PC-3 (cell line): ENCODE measurements around the gene ZMYND10. TPM values are rescaled to one million over a fixed set of nuclear protein-coding genes. Genes with fewer than 3 reads are reported as not detected.

ENCODE experiments used
- ATAC-seq: fragments of 200-7000 bp; cut with Tn5 transposase; 2 replicates; pipeline ENCODE4 v1.9.1; 2020; ENCODE audit warnings: mild to moderate bottlenecking, moderate library complexity
- BruUV-seq: library from RNA; stranded (reverse); fragments of 400-500 nt; replicated peaks from 2 replicates; lab custom pipeline; 2021; lab: Mats Ljungman, UMichigan
- CTCF ChIA-PET: fragments of 300-600 bp; sonication (Branson Sonifier 250); formaldehyde crosslinking; loops from one replicate; lab custom pipeline; 2022; ENCODE audit warnings: antibody characterized with exemption; lab: Charles Lee
- POLR2A ChIA-PET: fragments of 300-600 bp; sonication (Branson Sonifier 250); formaldehyde crosslinking; loops from one replicate; lab custom pipeline; 2022; ENCODE audit warnings: antibody characterized with exemption; ENCODE audit not compliant: unreplicated experiment; lab: Charles Lee
- DNase-seq: peaks from one replicate; pipeline ENCODE4 v3.0.0-alpha.2; 2015
- H2AFZ ChIP-seq: fragments of 300-600 bp; sonication (generic); 2 replicates; pipeline ENCODE4 v1.6.0; 2016; ENCODE audit warnings: antibody characterized with exemption, low read length
- H3F3A ChIP-seq: fragments of 300-600 bp; sonication (generic); one replicate; pipeline ENCODE4 v1.6.0; 2017; ENCODE audit warnings: antibody characterized with exemption, low read length, control low read depth, mild to moderate bottlenecking; ENCODE audit not compliant: unreplicated experiment
- H3K27ac ChIP-seq: fragments of 300-600 bp; sonication (generic); 2 replicates; pipeline ENCODE4 v1.5.1; 2016; ENCODE audit warnings: mild to moderate bottlenecking, low read length
- H3K27me3 ChIP-seq: fragments of 300-600 bp; sonication (generic); 2 replicates; pipeline ENCODE4 v1.6.1; 2016; ENCODE audit warnings: low read length, mixed read lengths
- H3K36me3 ChIP-seq: fragments of 300-600 bp; sonication (generic); 2 replicates; pipeline ENCODE4 v1.6.1; 2016; ENCODE audit warnings: low read depth, mixed run types, low read length, mixed read lengths
- H3K4me1 ChIP-seq: fragments of 300-600 bp; sonication (generic); 2 replicates; pipeline ENCODE4 v1.5.1; 2016; ENCODE audit warnings: low read length; ENCODE audit not compliant: insufficient read depth
- H3K4me2 ChIP-seq: fragments of 300-600 bp; sonication (generic); 2 replicates; pipeline ENCODE4 v1.6.0; 2016; ENCODE audit warnings: low read length
- H3K4me3 ChIP-seq: fragments of 300-600 bp; sonication (generic); 2 replicates; pipeline ENCODE4 v1.5.1; 2016; ENCODE audit warnings: mild to moderate bottlenecking, low read length, mixed read lengths
- H3K79me2 ChIP-seq: fragments of 300-600 bp; sonication (generic); 2 replicates; pipeline ENCODE4 v1.6.1; 2017; ENCODE audit warnings: low read length, mixed read lengths
- H3K9ac ChIP-seq: fragments of 300-600 bp; sonication (generic); 2 replicates; pipeline ENCODE4 v1.6.0; 2016; ENCODE audit warnings: mild to moderate bottlenecking, low read length
- H3K9me2 ChIP-seq: fragments of 300-600 bp; sonication (generic); replicated peaks from 2 replicates; pipeline ENCODE4 v1.6.1; 2016; ENCODE audit warnings: mixed run types, low read length, mixed read lengths
- H3K9me3 ChIP-seq: fragments of 300-600 bp; sonication (generic); 2 replicates; pipeline ENCODE4 v1.6.1; 2016; ENCODE audit warnings: low read length, mixed read lengths
- H4K20me1 ChIP-seq: fragments of 300-600 bp; sonication (generic); 2 replicates; pipeline ENCODE4 v1.6.1; 2016; ENCODE audit warnings: low read length, mixed read lengths
- CTCF ChIP-seq: fragments of 300-600 bp; sonication (generic); conservative IDR thresholded peaks from 2 replicates; pipeline ENCODE4 v1.5.1; 2017; ENCODE audit warnings: antibody characterized with exemption, low read depth, mild to moderate bottlenecking, low read length
- EZH2 ChIP-seq: fragments of 300-600 bp; sonication (generic); IDR thresholded peaks from one replicate; pipeline ENCODE4 v1.6.1; 2017; ENCODE audit warnings: antibody characterized with exemption, mild to moderate bottlenecking, low read length; ENCODE audit not compliant: unreplicated experiment
- EZH2phosphoT487 ChIP-seq: fragments of 300-600 bp; sonication (generic); IDR thresholded peaks from 2 replicates; pipeline ENCODE4 v1.6.1; 2018; ENCODE audit warnings: mild to moderate bottlenecking, antibody characterized with exemption, low read length, borderline replicate concordance
- intact Hi-C: fragments of 100-400 bp; cut with micrococcal nuclease; formaldehyde crosslinking; loops from 2 replicates; pipeline ENCODE4 v1.9.0; 2023
- total RNA-seq: library from RNA; depleted of rRNA; stranded (reverse); fragments of >200 nt; gene quantifications from 2 replicates; pipeline ENCODE4 v1.2.3, GENCODE V29; 2014

ZMYND10 gene
- total RNA-seq, 1 experiment from 2014 or later = 1.6 TPM

- TF ChIP-seq CTCF = no peak
- TF ChIP-seq EZH2phosphoT487 = no peak
- no peak for TF ChIP-seq EZH2
- H3K79me2 ChIP-seq = peaks cover 33% of the 10 kb centered on the region
- H4K20me1 ChIP-seq = no peaks in the 10 kb centered on the region
- peaks cover 6% of the 10 kb centered on the region for H3K36me3 ChIP-seq
- H3K9me3 ChIP-seq = no peaks in the 10 kb centered on the region
- no peaks in the 10 kb centered on the region for H3K27me3 ChIP-seq
- H3K9ac ChIP-seq = peak overlapping the region; percentile 93
- DNase-seq (no peak), ATAC-seq (no peak)
- ChIA-PET CTCF (no interaction called here), POLR2A (no interaction called here)
- intact Hi-C loops = loop anchor here (5.0 kb wide), 1 partner anchor 123 kb away; no protein-coding TSS in a partner anchor
- peaks cover 48% of the 10 kb centered on the region for H3K4me1 ChIP-seq
- H3K4me3 ChIP-seq = peak overlapping the region; percentile 97
- H2AFZ ChIP-seq = no peak overlapping the region
- no TSS peak for BruUV-seq
- no peaks in the 10 kb centered on the region for H3K9me2 ChIP-seq
- H3K27ac ChIP-seq = peak overlapping the region; percentile 86
- H3F3A ChIP-seq = peaks cover 13% of the 10 kb centered on the region
- peak overlapping the region; percentile 99 for H3K4me2 ChIP-seq
These were observed 25.5 kb downstream of the ZMYND10 start for GRCh38 chr3:50319894-50320625.

GRCh38 chr3:50319181-50319893 is 26.2 kb downstream of the ZMYND10 start:
- CTCF ChIA-PET = no interaction called here
- TF ChIP-seq EZH2 (no peak), EZH2phosphoT487 (no peak), CTCF (no peak)
- BruUV-seq = no TSS peak
- peaks cover 13% of the 10 kb centered on the region for H3F3A ChIP-seq
- ATAC-seq (no peak), DNase-seq (no peak)
- no peaks in the 10 kb centered on the region for H3K9me3 ChIP-seq
- no peaks in the 10 kb centered on the region for H3K27me3 ChIP-seq
- no peaks in the 10 kb centered on the region for H3K9me2 ChIP-seq
- no peaks in the 10 kb centered on the region for H4K20me1 ChIP-seq
- H3K4me3 ChIP-seq = no peak overlapping the region
- no peak overlapping the region for H3K27ac ChIP-seq
- H3K36me3 ChIP-seq = peaks cover 6% of the 10 kb centered on the region
- no peak overlapping the region for H2AFZ ChIP-seq
- POLR2A ChIA-PET = no interaction called here
- H3K4me1 ChIP-seq = peaks cover 48% of the 10 kb centered on the region
- intact Hi-C loops = no loop called here
- H3K79me2 ChIP-seq = peaks cover 35% of the 10 kb centered on the region
- H3K4me2 ChIP-seq = peak overlapping the region; percentile 88
- H3K9ac ChIP-seq = no peak overlapping the region
